ENCODE results near the gene LCE1F. TPM values are rescaled to one million over a fixed set of nuclear protein-coding genes. Genes with fewer than 3 reads are reported as not detected.

LCE1F gene
- total and polyA plus RNA-seq, 11 donors, result not detected

- no peak for ATAC-seq
- H3K9me3 ChIP-seq, result peaks cover 0 to 4% (median 0%) of the 10 kb centered on the region in 12 donors
- TF ChIP-seq CTCF (IDR thresholded peaks at IDR 0.05), result no peak
- no peak for TF ChIP-seq POLR2A (IDR thresholded peaks at IDR 0.05)
- H3K4me3 ChIP-seq, result no peak within 1 kb of the TSS
- 32 to 57% (median 47%) methylated on average over 3 of the region's 3 CpGs for WGBS, 4 donors
- no peak for DNase-seq
- intact Hi-C loops (cut with DNase I), result no loop called here
- no peak within 1 kb of the TSS for H3K27ac ChIP-seq
- no peaks in the 10 kb centered on the region for H3K36me3 ChIP-seq
- no peaks in the 10 kb centered on the region for H3K4me1 ChIP-seq
- H3K27me3 ChIP-seq, result peaks cover 0 to 7% (median 0%) of the 10 kb centered on the region in 9 donors
These were observed 31.6 kb downstream of the LCE1F start, which contains the start of gene LCE1C for GRCh38 chr1:152806576-152806975. LCE1C (minus strand) TSS chr1:152806651; CDS start chr1:152805478, 1,173 bp downstream.

- DNase-seq (no peak), ATAC-seq (no peak)
- 49 to 82% (median 58%) methylated on average over 2 of the region's 2 CpGs for WGBS, 4 donors
- H3K4me3 ChIP-seq, result no peak overlapping the region
- H3K36me3 ChIP-seq, result no peaks in the 10 kb centered on the region
- H3K9me3 ChIP-seq, result peaks cover 0 to 4% (median 0%) of the 10 kb centered on the region in 12 donors
- H3K27ac ChIP-seq, result no peak overlapping the region
- TF ChIP-seq CTCF (IDR thresholded peaks at IDR 0.05) (no peak), POLR2A (IDR thresholded peaks at IDR 0.05) (no peak)
- H3K4me1 ChIP-seq, result no peaks in the 10 kb centered on the region
- H3K27me3 ChIP-seq, result peaks cover 0 to 11% (median 0%) of the 10 kb centered on the region in 9 donors
- intact Hi-C loops (cut with DNase I), result no loop called here
These were observed 36.1 kb downstream of the LCE1F start for GRCh38 chr1:152811050-152811449.

- H3K27me3 ChIP-seq, result peaks cover 0 to 11% (median 0%) of the 10 kb centered on the region in 9 donors
- WGBS, 4 donors, result 65 to 97% (median 90%) methylated on average over 2 of the region's 2 CpGs
- ATAC-seq (no peak), DNase-seq (no peak)
- peaks cover 0 to 4% (median 0%) of the 10 kb centered on the region in 12 donors for H3K9me3 ChIP-seq
- H3K4me1 ChIP-seq, result no peaks in the 10 kb centered on the region
- H3K27ac ChIP-seq, result no peak within 1 kb of the TSS
- intact Hi-C loops (cut with DNase I), result no loop called here
- TF ChIP-seq CTCF (IDR thresholded peaks at IDR 0.05), result no peak
- TF ChIP-seq POLR2A (IDR thresholded peaks at IDR 0.05), result no peak
- no peak within 1 kb of the TSS for H3K4me3 ChIP-seq
- no peaks in the 10 kb centered on the region for H3K36me3 ChIP-seq
These were observed 36.7 kb downstream of the LCE1F start, which contains the start of gene LCE1B for GRCh38 chr1:152811671-152812070. LCE1B (plus strand) TSS chr1:152811971; CDS start chr1:152812447, 476 bp downstream.

GRCh38 chr1:152817309-152817708, 42.4 kb downstream of the LCE1F start:
- Histone ChIP-seq H3K36me3 (no peaks in the 10 kb centered on the region), H3K9me3 (no peaks in the 10 kb centered on the region), H3K27me3 (peaks cover 0 to 5% (median 0%) of the 10 kb centered on the region in 9 donors), H3K4me1 (no peaks in the 10 kb centered on the region), H3K4me3 (no peak overlapping the region), H3K27ac (no peak overlapping the region)
- TF ChIP-seq CTCF (IDR thresholded peaks at IDR 0.05), result no peak
- TF ChIP-seq POLR2A (IDR thresholded peaks at IDR 0.05), result no peak
- 74 to 79% (median 77%) methylated on average over 6 of the region's 6 CpGs for WGBS, 4 donors
- ATAC-seq (no peak), DNase-seq (no peak)
- intact Hi-C loops (cut with DNase I), result no loop called here
